Fibroblast of skin of abdomen (primary cell): ENCODE data around the gene ZSWIM8. TPM values are rescaled to one million over a fixed set of nuclear protein-coding genes. Genes with fewer than 3 reads are reported as not detected.
"Not testable (repeated sequence)": the region's sequence is repeated elsewhere in the genome, so short reads cannot be mapped to it uniquely, and the experiment has no call there.

Source experiments
- DNase-seq: peaks from one replicate; pipeline ENCODE4 v3.0.0-alpha.2; 2013
- polyA plus RNA-seq, 2 experiments: library from polyadenylated mRNA; unstranded; fragments of 120-200 nt; gene quantifications; one replicate each; pipeline ENCODE4 v1.2.1, GENCODE V29; 2013; ENCODE audit not compliant: insufficient read length in 2 of 2

The ZSWIM8 gene
- 73.5 TPM for polyA plus RNA-seq (2013, experiment 1 of 2; ENCODE audit: insufficient read length)
- polyA plus RNA-seq (2013, experiment 2 of 2; ENCODE audit: insufficient read length) = 66.9 TPM

- DNase-seq = peak; percentile 95
These were observed at the start of gene ZSWIM8 for GRCh38 chr10:73785211-73785720. Gene ZSWIM8 (plus strand): TSS chr10:73785606. CDS start chr10:73785879, 273 bp downstream.

- DNase-seq = not testable (repeated sequence)
These were observed 44.7 kb upstream of the ZSWIM8 start for GRCh38 chr10:73740501-73741254.

- no peak for DNase-seq
These were observed 43.0 kb upstream of the ZSWIM8 start for GRCh38 chr10:73742454-73742734.

- no peak for DNase-seq
These were observed 42.0 kb upstream of the ZSWIM8 start for GRCh38 chr10:73743327-73743904.

GRCh38 chr10:73743905-73744663 is 41.3 kb upstream of the ZSWIM8 start, which contains the start of gene SEC24C:
Gene SEC24C (plus strand): TSS chr10:73744372. CDS start chr10:73746833, 2,461 bp downstream.
- peak; percentile 97 for DNase-seq

GRCh38 chr10:73744664-73744975 is 40.8 kb upstream of the ZSWIM8 start:
- peak; percentile 56 for DNase-seq

GRCh38 chr10:73746721-73747120 is 38.7 kb upstream of the ZSWIM8 start:
- no peak for DNase-seq

- DNase-seq = no peak
These were observed 34.6 kb upstream of the ZSWIM8 start for GRCh38 chr10:73750819-73751218.

- no peak for DNase-seq
These were observed 29.2 kb upstream of the ZSWIM8 start for GRCh38 chr10:73756183-73756582.

- DNase-seq = no peak
These were observed 26.5 kb upstream of the ZSWIM8 start for GRCh38 chr10:73758704-73759511.

- DNase-seq = no peak
These were observed 25.8 kb upstream of the ZSWIM8 start for GRCh38 chr10:73759512-73760115.

- DNase-seq = no peak
These were observed 23.6 kb upstream of the ZSWIM8 start for GRCh38 chr10:73761781-73762180.

- peak; percentile 44 for DNase-seq
These were observed 22.5 kb upstream of the ZSWIM8 start for GRCh38 chr10:73762915-73763314.

GRCh38 chr10:73763343-73763742 is 22.1 kb upstream of the ZSWIM8 start:
- DNase-seq = no peak

- DNase-seq = no peak
These were observed 20.3 kb upstream of the ZSWIM8 start for GRCh38 chr10:73765066-73765465.

- DNase-seq = no peak
These were observed 16.5 kb upstream of the ZSWIM8 start for GRCh38 chr10:73768881-73769280.

- no peak for DNase-seq
These were observed 16.0 kb upstream of the ZSWIM8 start for GRCh38 chr10:73769396-73769795.

GRCh38 chr10:73771722-73772280 is 13.6 kb upstream of the ZSWIM8 start:
- DNase-seq = peak; percentile 76

- peak; percentile 82 for DNase-seq
These were observed 12.9 kb upstream of the ZSWIM8 start for GRCh38 chr10:73772281-73773151.

- DNase-seq = no peak
These were observed 12.1 kb upstream of the ZSWIM8 start for GRCh38 chr10:73773152-73773879.
